Hepatocyte (in vitro differentiated cells): ENCODE measurements around the gene TRIM63.

Source experiments
- EZH2phosphoT487 ChIP-seq: fragments of 200-600 bp; sonication (generic); IDR thresholded peaks from one replicate; pipeline ENCODE4 v1.6.1; 2018; ENCODE audit warnings: antibody characterized with exemption, mild to moderate bottlenecking, low read depth, moderate library complexity; ENCODE audit not compliant: unreplicated experiment, severe bottlenecking
- TF ChIP-seq, protein P1 (sequence below): fragments of 200-600 bp; sonication (generic); IDR thresholded peaks from 2 replicates; pipeline ENCODE4 v1.5.1; 2016; ENCODE audit warnings: antibody characterized with exemption, mild to moderate bottlenecking; ENCODE audit not compliant: poor library complexity

DNA sequence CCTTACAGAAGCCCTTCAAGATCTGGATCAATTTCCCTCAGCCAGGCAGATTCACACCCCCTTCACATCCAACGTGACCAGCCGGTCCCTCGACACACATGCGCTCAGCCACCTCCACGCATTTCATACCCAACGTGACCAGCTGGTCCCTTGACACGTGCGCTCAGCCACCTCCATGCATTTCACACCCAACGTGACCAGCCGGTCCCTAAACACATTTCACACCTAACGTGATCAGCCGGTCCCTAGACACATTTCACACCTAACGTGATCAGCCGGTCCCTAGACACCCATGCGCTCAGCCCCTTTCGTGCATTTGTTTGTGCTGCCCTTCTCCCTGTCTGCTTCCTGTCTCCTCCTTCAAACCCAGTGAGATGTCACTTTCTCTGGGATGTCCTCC is 60.7 kb downstream of the TRIM63 start:
- TF ChIP-seq, protein P1, sequence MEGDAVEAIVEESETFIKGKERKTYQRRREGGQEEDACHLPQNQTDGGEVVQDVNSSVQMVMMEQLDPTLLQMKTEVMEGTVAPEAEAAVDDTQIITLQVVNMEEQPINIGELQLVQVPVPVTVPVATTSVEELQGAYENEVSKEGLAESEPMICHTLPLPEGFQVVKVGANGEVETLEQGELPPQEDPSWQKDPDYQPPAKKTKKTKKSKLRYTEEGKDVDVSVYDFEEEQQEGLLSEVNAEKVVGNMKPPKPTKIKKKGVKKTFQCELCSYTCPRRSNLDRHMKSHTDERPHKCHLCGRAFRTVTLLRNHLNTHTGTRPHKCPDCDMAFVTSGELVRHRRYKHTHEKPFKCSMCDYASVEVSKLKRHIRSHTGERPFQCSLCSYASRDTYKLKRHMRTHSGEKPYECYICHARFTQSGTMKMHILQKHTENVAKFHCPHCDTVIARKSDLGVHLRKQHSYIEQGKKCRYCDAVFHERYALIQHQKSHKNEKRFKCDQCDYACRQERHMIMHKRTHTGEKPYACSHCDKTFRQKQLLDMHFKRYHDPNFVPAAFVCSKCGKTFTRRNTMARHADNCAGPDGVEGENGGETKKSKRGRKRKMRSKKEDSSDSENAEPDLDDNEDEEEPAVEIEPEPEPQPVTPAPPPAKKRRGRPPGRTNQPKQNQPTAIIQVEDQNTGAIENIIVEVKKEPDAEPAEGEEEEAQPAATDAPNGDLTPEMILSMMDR: no peak
- no peak for TF ChIP-seq EZH2phosphoT487
